Tibial nerve (tissue), 3 donors: Measurements from ENCODE around the gene RNF149.

Experiments
- CTCF ChIP-seq, 5 experiments: fragments of 200-600 bp in 3 of 5; fragments of 450-650 bp in 2 of 5; sonication (generic) in 3 of 5; IDR thresholded peaks; one replicate each; pipeline ENCODE4 v1.5.1; 2016 to 2019; ENCODE audit warnings: antibody characterized with exemption in 5 of 5, mild to moderate bottlenecking in 3 of 5, moderate library complexity in 2 of 5
- POLR2A ChIP-seq, 2 donors: fragments of 450-650 bp; IDR thresholded peaks; one replicate each; pipeline ENCODE4 v1.6.1; 2017; ENCODE audit warnings: antibody characterized with exemption in 2 of 2, mild to moderate bottlenecking in 2 of 2, moderate library complexity in 2 of 2

GRCh38 chr2:101264360-101264939 lies 44.1 kb downstream of the RNF149 start:
- TF ChIP-seq CTCF (IDR thresholded peaks at IDR 0.05) (no peak), POLR2A (IDR thresholded peaks at IDR 0.05) (no peak)
